ENCODE results near the gene RPS6KA2. TPM values are rescaled to one million over a fixed set of nuclear protein-coding genes. Genes with fewer than 3 reads are reported as not detected.

The RPS6KA2 gene
- total RNA-seq, 3 donors from 2014 or later: 2.8 to 6.2 (median 6.0) TPM

- no peak for ATAC-seq
- H3K4me1 Mint-ChIP-seq (ENCODE audit: low read depth): no peaks in the 10 kb centered on the region
- peaks cover 2% of the 10 kb centered on the region for H3K9me3 Mint-ChIP-seq
- H3K4me3 Mint-ChIP-seq: no peak overlapping the region
- H3K27me3 Mint-ChIP-seq (ENCODE audit: low read depth): no peaks in the 10 kb centered on the region
- no peaks in the 10 kb centered on the region for H3K36me3 Mint-ChIP-seq (ENCODE audit: insufficient read depth)
- DNase-seq: no peak
These were observed 21.8 kb upstream of the RPS6KA2 start for GRCh38 chr6:166648846-166649245.

GRCh38 chr6:166647896-166648295 is 20.8 kb upstream of the RPS6KA2 start:
- H3K4me3 Mint-ChIP-seq: no peak overlapping the region
- H3K27me3 Mint-ChIP-seq (ENCODE audit: low read depth): no peaks in the 10 kb centered on the region
- H3K9me3 Mint-ChIP-seq: peaks cover 8% of the 10 kb centered on the region
- no peaks in the 10 kb centered on the region for H3K4me1 Mint-ChIP-seq (ENCODE audit: low read depth)
- H3K36me3 Mint-ChIP-seq (ENCODE audit: insufficient read depth): no peaks in the 10 kb centered on the region
- ATAC-seq: no peak
- DNase-seq: no peak

GRCh38 chr6:166646716-166647115 is 19.7 kb upstream of the RPS6KA2 start:
- H3K9me3 Mint-ChIP-seq: peaks cover 8% of the 10 kb centered on the region
- H3K4me3 Mint-ChIP-seq: no peak overlapping the region
- no peak for ATAC-seq
- no peaks in the 10 kb centered on the region for H3K27me3 Mint-ChIP-seq (ENCODE audit: low read depth)
- H3K4me1 Mint-ChIP-seq (ENCODE audit: low read depth): no peaks in the 10 kb centered on the region
- H3K36me3 Mint-ChIP-seq (ENCODE audit: insufficient read depth): no peaks in the 10 kb centered on the region
- no peak for DNase-seq

- ATAC-seq: no peak
- H3K4me3 Mint-ChIP-seq: no peak overlapping the region
- no peaks in the 10 kb centered on the region for H3K27me3 Mint-ChIP-seq (ENCODE audit: low read depth)
- H3K4me1 Mint-ChIP-seq (ENCODE audit: low read depth): no peaks in the 10 kb centered on the region
- H3K36me3 Mint-ChIP-seq (ENCODE audit: insufficient read depth): no peaks in the 10 kb centered on the region
- H3K9me3 Mint-ChIP-seq: peaks cover 8% of the 10 kb centered on the region
- no peak for DNase-seq
These were observed 18.8 kb upstream of the RPS6KA2 start for GRCh38 chr6:166645896-166646295.

GRCh38 chr6:166644681-166645080 is 17.6 kb upstream of the RPS6KA2 start:
- Mint-ChIP-seq H3K27me3 (ENCODE audit: low read depth) (peaks cover 3% of the 10 kb centered on the region), H3K4me3 (no peak overlapping the region), H3K36me3 (ENCODE audit: insufficient read depth) (no peaks in the 10 kb centered on the region), H3K4me1 (ENCODE audit: low read depth) (peaks cover 5% of the 10 kb centered on the region), H3K9me3 (peaks cover 8% of the 10 kb centered on the region)
- DNase-seq (no peak), ATAC-seq (no peak)

- H3K27me3 Mint-ChIP-seq (ENCODE audit: low read depth): peaks cover 9% of the 10 kb centered on the region
- H3K4me1 Mint-ChIP-seq (ENCODE audit: low read depth): peaks cover 7% of the 10 kb centered on the region
- no peak for ATAC-seq
- no peak overlapping the region for H3K4me3 Mint-ChIP-seq
- DNase-seq: no peak
- H3K36me3 Mint-ChIP-seq (ENCODE audit: insufficient read depth): no peaks in the 10 kb centered on the region
- peaks cover 8% of the 10 kb centered on the region for H3K9me3 Mint-ChIP-seq
These were observed 17.0 kb upstream of the RPS6KA2 start for GRCh38 chr6:166643891-166644590.

GRCh38 chr6:166642646-166643045 is 15.6 kb upstream of the RPS6KA2 start:
- ATAC-seq (no peak), DNase-seq (no peak)
- peaks cover 8% of the 10 kb centered on the region for H3K9me3 Mint-ChIP-seq
- no peaks in the 10 kb centered on the region for H3K36me3 Mint-ChIP-seq (ENCODE audit: insufficient read depth)
- no peak overlapping the region for H3K4me3 Mint-ChIP-seq
- H3K27me3 Mint-ChIP-seq (ENCODE audit: low read depth): peaks cover 16% of the 10 kb centered on the region
- H3K4me1 Mint-ChIP-seq (ENCODE audit: low read depth): peaks cover 7% of the 10 kb centered on the region

GRCh38 chr6:166640342-166641043 is 13.4 kb upstream of the RPS6KA2 start:
- Mint-ChIP-seq H3K4me3 (no peak overlapping the region), H3K27me3 (ENCODE audit: low read depth) (peaks cover 29% of the 10 kb centered on the region), H3K9me3 (peaks cover 8% of the 10 kb centered on the region), H3K36me3 (ENCODE audit: insufficient read depth) (no peaks in the 10 kb centered on the region), H3K4me1 (ENCODE audit: low read depth) (peaks cover 7% of the 10 kb centered on the region)
- ATAC-seq (peak; percentile 48 to 53), DNase-seq (no peak)

- Mint-ChIP-seq H3K36me3 (ENCODE audit: insufficient read depth) (no peaks in the 10 kb centered on the region), H3K4me3 (no peak overlapping the region), H3K27me3 (ENCODE audit: low read depth) (peaks cover 29% of the 10 kb centered on the region), H3K9me3 (peaks cover 8% of the 10 kb centered on the region), H3K4me1 (ENCODE audit: low read depth) (peaks cover 7% of the 10 kb centered on the region)
- DNase-seq (no peak), ATAC-seq (no peak)
These were observed 12.9 kb upstream of the RPS6KA2 start for GRCh38 chr6:166639921-166640320.

- no peak for ATAC-seq
- DNase-seq: no peak
- Mint-ChIP-seq H3K4me1 (ENCODE audit: low read depth) (peaks cover 7% of the 10 kb centered on the region), H3K36me3 (ENCODE audit: insufficient read depth) (no peaks in the 10 kb centered on the region), H3K9me3 (peaks cover 3% of the 10 kb centered on the region), H3K27me3 (ENCODE audit: low read depth) (peaks cover 33% of the 10 kb centered on the region), H3K4me3 (no peak overlapping the region)
These were observed 11.5 kb upstream of the RPS6KA2 start for GRCh38 chr6:166638573-166638964.

- H3K4me3 Mint-ChIP-seq: no peak overlapping the region
- H3K36me3 Mint-ChIP-seq (ENCODE audit: insufficient read depth): no peaks in the 10 kb centered on the region
- no peak for ATAC-seq
- peaks cover 34% of the 10 kb centered on the region for H3K27me3 Mint-ChIP-seq (ENCODE audit: low read depth)
- no peaks in the 10 kb centered on the region for H3K9me3 Mint-ChIP-seq
- H3K4me1 Mint-ChIP-seq (ENCODE audit: low read depth): peaks cover 7% of the 10 kb centered on the region
- no peak for DNase-seq
These were observed 10.9 kb upstream of the RPS6KA2 start for GRCh38 chr6:166637812-166638572.

- Mint-ChIP-seq H3K4me3 (no peak overlapping the region), H3K9me3 (no peaks in the 10 kb centered on the region), H3K4me1 (ENCODE audit: low read depth) (peaks cover 7% of the 10 kb centered on the region), H3K27me3 (ENCODE audit: low read depth) (peaks cover 37% of the 10 kb centered on the region), H3K36me3 (ENCODE audit: insufficient read depth) (no peaks in the 10 kb centered on the region)
- DNase-seq: no peak
- ATAC-seq: no peak
These were observed 9.9 kb upstream of the RPS6KA2 start for GRCh38 chr6:166636934-166637333.

GRCh38 chr6:166636191-166636933 is 9.3 kb upstream of the RPS6KA2 start:
- Mint-ChIP-seq H3K4me3 (no peak overlapping the region), H3K27me3 (ENCODE audit: low read depth) (peaks cover 37% of the 10 kb centered on the region), H3K9me3 (no peaks in the 10 kb centered on the region), H3K36me3 (ENCODE audit: insufficient read depth) (no peaks in the 10 kb centered on the region), H3K4me1 (ENCODE audit: low read depth) (peaks cover 7% of the 10 kb centered on the region)
- DNase-seq (no peak), ATAC-seq (no peak)

Measured in activated T-cell treated with anti-CD3 and anti-CD28 coated beads, Interleukin-2, amount 50 U/mL, for 4 hours (primary cell).